ENCODE data around the gene GIPC2.
"Not testable (repeated sequence)": the region's sequence is repeated elsewhere in the genome, so short reads cannot be mapped to it uniquely, and the experiment has no call there.

GIPC2 gene

GRCh38 chr1:78070210-78070609, 24.4 kb downstream of the GIPC2 start:
- no peak for DNase-seq

GRCh38 chr1:78070758-78071157, 25.0 kb downstream of the GIPC2 start:
- no peak for DNase-seq

GRCh38 chr1:78071696-78072095, 25.9 kb downstream of the GIPC2 start:
- DNase-seq = no peak

GRCh38 chr1:78072216-78072615, 26.4 kb downstream of the GIPC2 start:
- DNase-seq = no peak

- no peak for DNase-seq
These were observed 27.7 kb downstream of the GIPC2 start for GRCh38 chr1:78073441-78073840.

GRCh38 chr1:78075621-78076020, 29.9 kb downstream of the GIPC2 start:
- DNase-seq = no peak

GRCh38 chr1:78078358-78078757, 32.6 kb downstream of the GIPC2 start:
- no peak for DNase-seq

- DNase-seq = no peak
These were observed 33.8 kb downstream of the GIPC2 start for GRCh38 chr1:78079580-78079979.

- DNase-seq = no peak
These were observed 35.0 kb downstream of the GIPC2 start for GRCh38 chr1:78080767-78081166.

- no peak for DNase-seq
These were observed 36.5 kb downstream of the GIPC2 start for GRCh38 chr1:78081980-78082860.

- DNase-seq = not testable (repeated sequence)
These were observed 38.9 kb downstream of the GIPC2 start for GRCh38 chr1:78084639-78085038.

GRCh38 chr1:78086697-78087096, 40.9 kb downstream of the GIPC2 start:
- no peak for DNase-seq

- no peak for DNase-seq
These were observed 42.2 kb downstream of the GIPC2 start for GRCh38 chr1:78088015-78088414.

GRCh38 chr1:78088486-78088885, 42.7 kb downstream of the GIPC2 start:
- no peak for DNase-seq

GRCh38 chr1:78089010-78089409, 43.2 kb downstream of the GIPC2 start:
- no peak for DNase-seq

- DNase-seq = no peak
These were observed 44.8 kb downstream of the GIPC2 start for GRCh38 chr1:78090472-78091133.

GRCh38 chr1:78091215-78091813, 45.5 kb downstream of the GIPC2 start:
- no peak for DNase-seq

- no peak for DNase-seq
These were observed 46.1 kb downstream of the GIPC2 start for GRCh38 chr1:78091886-78092285.

- no peak for DNase-seq
These were observed 46.9 kb downstream of the GIPC2 start for GRCh38 chr1:78092643-78093042.

- no peak for DNase-seq
These were observed 47.8 kb downstream of the GIPC2 start for GRCh38 chr1:78093560-78093959.

- DNase-seq = no peak
These were observed 48.9 kb downstream of the GIPC2 start for GRCh38 chr1:78094639-78095038.

GRCh38 chr1:78095593-78095992, 49.8 kb downstream of the GIPC2 start:
- DNase-seq = no peak

- no peak for DNase-seq
These were observed 50.3 kb downstream of the GIPC2 start for GRCh38 chr1:78096017-78096416.

GRCh38 chr1:78096976-78097375, 51.2 kb downstream of the GIPC2 start:
- DNase-seq = no peak

All from NCI-H510A (cell line).